ENCODE data around the gene TRIM58. TPM values are rescaled to one million over a fixed set of nuclear protein-coding genes. Genes with fewer than 3 reads are reported as not detected.
A peak's percentile ranks its signal among the peaks of the same experiment; 100 is the strongest.

TRIM58 gene
- total and polyA plus RNA-seq, 9 of the 15 experiments (the other 6 are each of a cell fraction or from before 2014, with no cell fraction given), result 3.8 to 19.1 (median 7.2) TPM

DNA sequence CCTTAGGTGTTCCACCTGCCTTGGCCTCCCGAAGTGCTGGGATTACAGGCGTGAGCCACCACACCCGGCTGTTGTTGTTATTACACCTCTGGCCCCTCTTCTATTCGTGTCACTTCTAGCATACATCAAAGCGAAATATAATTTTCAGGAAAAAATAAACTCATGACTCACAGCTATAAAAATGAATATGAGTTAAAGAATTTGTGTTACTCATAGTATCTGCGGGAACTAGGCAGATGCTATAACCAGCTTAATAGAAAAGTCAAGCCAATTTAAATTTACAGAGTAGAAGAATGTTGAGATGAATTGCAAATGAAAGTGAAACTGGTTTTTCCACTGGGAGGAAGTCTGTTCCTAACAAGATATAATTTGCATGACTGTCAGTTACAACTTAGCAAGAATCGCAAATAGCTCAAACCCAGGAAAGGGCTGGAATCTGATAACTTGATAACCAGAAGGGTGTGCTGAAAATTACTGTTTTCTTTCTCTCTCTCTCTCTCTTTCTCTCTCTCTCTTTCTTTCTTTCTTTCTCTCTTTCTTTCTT, 49.6 kb downstream of the TRIM58 start (continued):
- TF ChIP-seq, protein P1, sequence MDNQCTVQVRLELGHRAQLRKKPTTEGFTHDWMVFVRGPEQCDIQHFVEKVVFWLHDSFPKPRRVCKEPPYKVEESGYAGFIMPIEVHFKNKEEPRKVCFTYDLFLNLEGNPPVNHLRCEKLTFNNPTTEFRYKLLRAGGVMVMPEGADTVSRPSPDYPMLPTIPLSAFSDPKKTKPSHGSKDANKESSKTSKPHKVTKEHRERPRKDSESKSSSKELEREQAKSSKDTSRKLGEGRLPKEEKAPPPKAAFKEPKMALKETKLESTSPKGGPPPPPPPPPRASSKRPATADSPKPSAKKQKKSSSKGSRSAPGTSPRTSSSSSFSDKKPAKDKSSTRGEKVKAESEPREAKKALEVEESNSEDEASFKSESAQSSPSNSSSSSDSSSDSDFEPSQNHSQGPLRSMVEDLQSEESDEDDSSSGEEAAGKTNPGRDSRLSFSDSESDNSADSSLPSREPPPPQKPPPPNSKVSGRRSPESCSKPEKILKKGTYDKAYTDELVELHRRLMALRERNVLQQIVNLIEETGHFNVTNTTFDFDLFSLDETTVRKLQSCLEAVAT (IDR thresholded peaks at IDR 0.05), result no peak
- TF ChIP-seq ZNF354B (CRISPR knock-in tag; IDR thresholded peaks at IDR 0.05) (no peak), MYNN (IDR thresholded peaks at IDR 0.05) (no peak), MYNN (CRISPR knock-in tag; IDR thresholded peaks at IDR 0.05) (no peak), STAT5A (IDR thresholded peaks at IDR 0.05; ENCODE audit: borderline replicate concordance, low read length) (0 out of 2 replicates have a peak, but pooled peaks have one; percentile 12), ZZZ3 (IDR thresholded peaks at IDR 0.05) (no peak), ZNF282 (CRISPR knock-in tag; IDR thresholded peaks at IDR 0.05) (no peak), MCM2 (IDR thresholded peaks at IDR 0.05; ENCODE audit: low read depth) (no peak), MAFF (IDR thresholded peaks at IDR 0.05; ENCODE audit: low read length) (no peak), NONO (IDR thresholded peaks at IDR 0.05; ENCODE audit: low read depth in 2 of 2, low read length in 1 of 2) (no peak), POLR3G (IDR thresholded peaks at IDR 0.05; ENCODE audit: extremely low read depth, insufficient read length, insufficient replicate concordance) (no peak), TAF1 (IDR thresholded peaks at IDR 0.05; ENCODE audit: control insufficient read depth, extremely low read depth, insufficient read depth, low read length, severe bottlenecking) (no peak), ESRRB (CRISPR knock-in tag; IDR thresholded peaks at IDR 0.05; ENCODE audit: borderline replicate concordance) (no peak), CHCHD3 (CRISPR knock-in tag; IDR thresholded peaks at IDR 0.05) (no peak), MEF2D (tag; conservative IDR thresholded peaks at IDR 0.05; ENCODE audit: low read depth) (no peak)
- TF ChIP-seq, protein P2, sequence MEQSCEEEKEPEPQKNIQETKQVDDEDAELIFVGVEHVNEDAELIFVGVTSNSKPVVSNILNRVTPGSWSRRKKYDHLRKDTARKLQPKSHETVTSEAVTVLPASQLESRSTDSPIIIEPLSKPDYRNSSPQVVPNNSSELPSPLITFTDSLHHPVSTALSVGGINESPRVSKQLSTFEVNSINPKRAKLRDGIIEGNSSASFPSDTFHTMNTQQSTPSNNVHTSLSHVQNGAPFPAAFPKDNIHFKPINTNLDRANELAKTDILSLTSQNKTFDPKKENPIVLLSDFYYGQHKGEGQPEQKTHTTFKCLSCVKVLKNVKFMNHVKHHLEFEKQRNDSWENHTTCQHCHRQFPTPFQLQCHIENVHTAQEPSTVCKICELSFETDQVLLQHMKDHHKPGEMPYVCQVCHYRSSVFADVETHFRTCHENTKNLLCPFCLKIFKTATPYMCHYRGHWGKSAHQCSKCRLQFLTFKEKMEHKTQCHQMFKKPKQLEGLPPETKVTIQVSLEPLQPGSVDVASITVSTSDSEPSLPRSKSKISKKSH (CRISPR knock-in tag; IDR thresholded peaks at IDR 0.05), result no peak
- TF ChIP-seq, protein P3, sequence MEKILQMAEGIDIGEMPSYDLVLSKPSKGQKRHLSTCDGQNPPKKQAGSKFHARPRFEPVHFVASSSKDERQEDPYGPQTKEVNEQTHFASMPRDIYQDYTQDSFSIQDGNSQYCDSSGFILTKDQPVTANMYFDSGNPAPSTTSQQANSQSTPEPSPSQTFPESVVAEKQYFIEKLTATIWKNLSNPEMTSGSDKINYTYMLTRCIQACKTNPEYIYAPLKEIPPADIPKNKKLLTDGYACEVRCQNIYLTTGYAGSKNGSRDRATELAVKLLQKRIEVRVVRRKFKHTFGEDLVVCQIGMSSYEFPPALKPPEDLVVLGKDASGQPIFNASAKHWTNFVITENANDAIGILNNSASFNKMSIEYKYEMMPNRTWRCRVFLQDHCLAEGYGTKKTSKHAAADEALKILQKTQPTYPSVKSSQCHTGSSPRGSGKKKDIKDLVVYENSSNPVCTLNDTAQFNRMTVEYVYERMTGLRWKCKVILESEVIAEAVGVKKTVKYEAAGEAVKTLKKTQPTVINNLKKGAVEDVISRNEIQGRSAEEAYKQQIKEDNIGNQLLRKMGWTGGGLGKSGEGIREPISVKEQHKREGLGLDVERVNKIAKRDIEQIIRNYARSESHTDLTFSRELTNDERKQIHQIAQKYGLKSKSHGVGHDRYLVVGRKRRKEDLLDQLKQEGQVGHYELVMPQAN (IDR thresholded peaks at IDR 0.05; ENCODE audit: borderline replicate concordance), result no peak; the same call in 1 of the 2 replicates
- TF ChIP-seq, protein P4, sequence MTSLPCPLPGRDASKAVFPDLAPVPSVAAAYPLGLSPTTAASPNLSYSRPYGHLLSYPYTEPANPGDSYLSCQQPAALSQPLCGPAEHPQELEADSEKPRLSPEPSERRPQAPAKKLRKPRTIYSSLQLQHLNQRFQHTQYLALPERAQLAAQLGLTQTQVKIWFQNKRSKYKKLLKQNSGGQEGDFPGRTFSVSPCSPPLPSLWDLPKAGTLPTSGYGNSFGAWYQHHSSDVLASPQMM (CRISPR knock-in tag; IDR thresholded peaks at IDR 0.05), result no peak
- TF ChIP-seq, protein P5, sequence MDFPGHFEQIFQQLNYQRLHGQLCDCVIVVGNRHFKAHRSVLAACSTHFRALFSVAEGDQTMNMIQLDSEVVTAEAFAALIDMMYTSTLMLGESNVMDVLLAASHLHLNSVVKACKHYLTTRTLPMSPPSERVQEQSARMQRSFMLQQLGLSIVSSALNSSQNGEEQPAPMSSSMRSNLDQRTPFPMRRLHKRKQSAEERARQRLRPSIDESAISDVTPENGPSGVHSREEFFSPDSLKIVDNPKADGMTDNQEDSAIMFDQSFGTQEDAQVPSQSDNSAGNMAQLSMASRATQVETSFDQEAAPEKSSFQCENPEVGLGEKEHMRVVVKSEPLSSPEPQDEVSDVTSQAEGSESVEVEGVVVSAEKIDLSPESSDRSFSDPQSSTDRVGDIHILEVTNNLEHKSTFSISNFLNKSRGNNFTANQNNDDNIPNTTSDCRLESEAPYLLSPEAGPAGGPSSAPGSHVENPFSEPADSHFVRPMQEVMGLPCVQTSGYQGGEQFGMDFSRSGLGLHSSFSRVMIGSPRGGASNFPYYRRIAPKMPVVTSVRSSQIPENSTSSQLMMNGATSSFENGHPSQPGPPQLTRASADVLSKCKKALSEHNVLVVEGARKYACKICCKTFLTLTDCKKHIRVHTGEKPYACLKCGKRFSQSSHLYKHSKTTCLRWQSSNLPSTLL (IDR thresholded peaks at IDR 0.05), result no peak
- TF ChIP-seq, protein P6, sequence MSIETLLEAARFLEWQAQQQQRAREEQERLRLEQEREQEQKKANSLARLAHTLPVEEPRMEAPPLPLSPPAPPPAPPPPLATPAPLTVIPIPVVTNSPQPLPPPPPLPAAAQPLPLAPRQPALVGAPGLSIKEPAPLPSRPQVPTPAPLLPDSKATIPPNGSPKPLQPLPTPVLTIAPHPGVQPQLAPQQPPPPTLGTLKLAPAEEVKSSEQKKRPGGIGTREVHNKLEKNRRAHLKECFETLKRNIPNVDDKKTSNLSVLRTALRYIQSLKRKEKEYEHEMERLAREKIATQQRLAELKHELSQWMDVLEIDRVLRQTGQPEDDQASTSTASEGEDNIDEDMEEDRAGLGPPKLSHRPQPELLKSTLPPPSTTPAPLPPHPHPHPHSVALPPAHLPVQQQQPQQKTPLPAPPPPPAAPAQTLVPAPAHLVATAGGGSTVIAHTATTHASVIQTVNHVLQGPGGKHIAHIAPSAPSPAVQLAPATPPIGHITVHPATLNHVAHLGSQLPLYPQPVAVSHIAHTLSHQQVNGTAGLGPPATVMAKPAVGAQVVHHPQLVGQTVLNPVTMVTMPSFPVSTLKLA (conservative IDR thresholded peaks at IDR 0.05), result peak in 1 of 2 experiments; percentile 34; a peak in 1 of 4 replicates
